K562 (cell line): ENCODE measurements around the gene HIP1R. TPM values are rescaled to one million over a fixed set of nuclear protein-coding genes. Genes with fewer than 3 reads are reported as not detected.

Source experiments
- ATAC-seq: fragments of 200-7000 bp; cut with Tn5 transposase; 3 replicates; pipeline ENCODE4 v1.9.1; 2020; ENCODE audit warnings: moderate library complexity
- BruUV-seq: library from RNA; stranded (reverse); fragments of 400-500 nt; replicated peaks from 2 replicates; lab custom pipeline; 2021; lab: Mats Ljungman, UMichigan
- CTCF ChIA-PET: fragments of 300-600 bp; formaldehyde crosslinking; extraction: SDS; loops from one replicate; lab custom pipeline; 2021; ENCODE audit warnings: low intra/inter-chr PET ratio; lab: Yijun Ruan, JAX
- POLR2A ChIA-PET: fragments of 300-600, 350-650 bp; sonication (Branson Sonifier 250); formaldehyde crosslinking; extraction: SDS; loops from one replicate; lab custom pipeline; 2021; ENCODE audit warnings: antibody characterized with exemption, inconsistent platforms; lab: Yijun Ruan, JAX
- DNase-seq, 4 experiments: peaks; one replicate each; pipeline versions ENCODE4 v3.0.0 to v3.0.0-alpha.2; 2011 to 2018; ENCODE audit warnings: low spot score in 3 of 4, mixed read lengths in 3 of 4; ENCODE audit errors: extremely low read depth in 1 of 4
- FAIRE-seq: peaks from 2 replicates; lab custom pipeline; 2011; peaks lifted over from hg19 to GRCh38; lab: Jason Lieb, UNC
- H2AFZ ChIP-seq: 2 replicates; pipeline ENCODE4 v1.6.0; 2011; ENCODE audit warnings: low read depth, low read length, control low read depth, inconsistent platforms
- H3K27ac ChIP-seq: fragments of 200-600 bp; 3 replicates; pipeline ENCODE4 v1.8.0; 2011; ENCODE audit warnings: low read depth, mild to moderate bottlenecking, control low read depth, inconsistent platforms, low read length, moderate library complexity, mixed read lengths; ENCODE audit errors: extremely low read depth
- H3K27me3 ChIP-seq, 2 experiments: fragments of 300-600 bp in 1 of 2; 2 replicates in 1 of 2; 3 replicates in 1 of 2; pipeline versions ENCODE4 v1.6.0 to v1.8.0; 2011; ENCODE audit warnings: inconsistent platforms in 2 of 2, low read length in 2 of 2, mild to moderate bottlenecking in 1 of 2, mixed read lengths in 1 of 2, moderate library complexity in 1 of 2; ENCODE audit not compliant: control insufficient read depth in 2 of 2, insufficient read depth in 2 of 2
- H3K36me3 ChIP-seq: fragments of 300-600 bp; 3 replicates; pipeline ENCODE4 v1.8.0; 2011; ENCODE audit warnings: mild to moderate bottlenecking, low read length, inconsistent platforms; ENCODE audit not compliant: control insufficient read depth, insufficient read depth
- H3K4me1 ChIP-seq, 2 experiments: fragments of 200-600 bp in 1 of 2; replicated peaks in 1 of 2; 2 replicates in 1 of 2; 3 replicates in 1 of 2; pipeline versions ENCODE4 v1.5.1 to v1.8.0; 2011; ENCODE audit warnings: inconsistent platforms in 2 of 2, low read length in 2 of 2, mild to moderate bottlenecking in 1 of 2, mixed read lengths in 1 of 2, moderate library complexity in 1 of 2; ENCODE audit not compliant: control insufficient read depth in 2 of 2, insufficient read depth in 2 of 2
- H3K4me2 ChIP-seq: 2 replicates; pipeline ENCODE4 v1.6.1; 2011; ENCODE audit warnings: low read length, control low read depth, inconsistent platforms, mixed read lengths; ENCODE audit not compliant: insufficient read depth
- H3K4me3 ChIP-seq: fragments of 200-600 bp; sonication (generic), shearing (Covaris generic); 2 replicates; pipeline ENCODE4 v1.5.1; 2016; ENCODE audit warnings: control low read depth, inconsistent platforms
- H3K79me2 ChIP-seq: fragments of 200-600 bp; 3 replicates; pipeline ENCODE4 v1.8.0; 2011; ENCODE audit warnings: low read length, inconsistent platforms; ENCODE audit not compliant: control insufficient read depth, insufficient read depth
- H3K9ac ChIP-seq, 2 experiments: 2 replicates each; pipeline versions ENCODE4 v1.6.0 to v1.6.1; 2011; ENCODE audit warnings: low read depth in 2 of 2, low read length in 2 of 2, control low read depth in 1 of 2, inconsistent platforms in 1 of 2, mild to moderate bottlenecking in 1 of 2, mixed read lengths in 1 of 2; ENCODE audit not compliant: insufficient read depth in 1 of 2
- H3K9me1 ChIP-seq: one replicate; pipeline ENCODE4 v1.6.0; 2011; ENCODE audit warnings: inconsistent platforms, mild to moderate bottlenecking, low read length, moderate library complexity; ENCODE audit not compliant: control insufficient read depth, insufficient read depth
- H3K9me3 ChIP-seq: replicated peaks from 2 replicates; pipeline ENCODE4 v1.5.1; 2011; ENCODE audit warnings: low read depth, low read length, inconsistent platforms; ENCODE audit not compliant: control insufficient read depth, insufficient read depth
- H4K20me1 ChIP-seq: replicated peaks from 2 replicates; pipeline ENCODE4 v1.6.1; 2011; ENCODE audit warnings: low read length, inconsistent platforms, mixed read lengths; ENCODE audit not compliant: control insufficient read depth, insufficient read depth
- ATF6 ChIP-seq: sonication (generic); formaldehyde crosslinking; IDR thresholded peaks from 2 replicates; pipeline ENCODE4 v1.4.0; 2020; ENCODE audit warnings: mild to moderate bottlenecking, missing genetic modification reagents
- BCOR ChIP-seq: fragments of 450-650 bp; IDR thresholded peaks from 2 replicates; pipeline ENCODE4 v1.6.1; 2016
- ELF2 ChIP-seq: fragments of 250-450 bp; sonication (Bioruptor Pico); IDR thresholded peaks from 2 replicates; pipeline ENCODE4 v1.5.0; 2021; ENCODE audit warnings: mild to moderate bottlenecking
- FOXJ3 ChIP-seq: sonication (generic); formaldehyde crosslinking; IDR thresholded peaks from 2 replicates; pipeline ENCODE4 v1.4.0; 2020; ENCODE audit warnings: mild to moderate bottlenecking, missing genetic modification reagents
- GATAD2A ChIP-seq: fragments of 450-650 bp; IDR thresholded peaks from 2 replicates; pipeline ENCODE4 v1.6.1; 2017
- GTF3C2 ChIP-seq: IDR thresholded peaks from 3 replicates; pipeline ENCODE4 v1.6.1; 2011; ENCODE audit warnings: borderline replicate concordance, mild to moderate bottlenecking, moderate library complexity; ENCODE audit not compliant: insufficient read length; ENCODE audit errors: extremely low read depth
- HDGF ChIP-seq: fragments of 450-650 bp; IDR thresholded peaks from 2 replicates; pipeline ENCODE4 v1.6.1; 2016
- KLF16 ChIP-seq: IDR thresholded peaks from 2 replicates; pipeline ENCODE4 v1.6.1; 2016; ENCODE audit warnings: antibody characterized with exemption
- KLF6 ChIP-seq: fragments of 250-450 bp; sonication (Bioruptor Pico); IDR thresholded peaks from 2 replicates; pipeline ENCODE4 v1.4.0; 2020; ENCODE audit warnings: mild to moderate bottlenecking, moderate library complexity, borderline replicate concordance
- PHB2 ChIP-seq: fragments of 450-650 bp; IDR thresholded peaks from 2 replicates; pipeline ENCODE4 v1.6.1; 2017; ENCODE audit warnings: low read depth
- PREB ChIP-seq: sonication (generic); formaldehyde crosslinking; IDR thresholded peaks from 2 replicates; pipeline ENCODE4 v1.8.1; 2023; ENCODE audit warnings: mild to moderate bottlenecking, missing genetic modification reagents
- RBM15 ChIP-seq: fragments of 200-400 bp; formaldehyde crosslinking; IDR thresholded peaks from 2 replicates; pipeline ENCODE4 v1.6.1; 2018; ENCODE audit warnings: mild to moderate bottlenecking, low read length, moderate library complexity; ENCODE audit not compliant: insufficient read depth
- TEAD1 ChIP-seq, 2 experiments: fragments of 450-650 bp in 1 of 2; sonication (generic) in 1 of 2; formaldehyde crosslinking; IDR thresholded peaks; 2 replicates each; pipeline versions ENCODE4 v1.4.0 to v1.8.0; 2020 to 2022; ENCODE audit warnings: mild to moderate bottlenecking in 2 of 2, missing genetic modification reagents in 1 of 2
- ZBTB7A ChIP-seq: IDR thresholded peaks from 2 replicates; pipeline ENCODE4 v1.6.1; 2011; ENCODE audit warnings: low read depth, mild to moderate bottlenecking, low read length, moderate library complexity, borderline replicate concordance; ENCODE audit not compliant: control insufficient read depth
- ZNF133 ChIP-seq: fragments of 250-450 bp; sonication (Bioruptor Pico); IDR thresholded peaks from 2 replicates; pipeline ENCODE4 v1.4.0; 2020; ENCODE audit warnings: mild to moderate bottlenecking
- ZNF778 ChIP-seq: fragments of 450-650 bp; formaldehyde crosslinking; IDR thresholded peaks from 2 replicates; pipeline ENCODE4 v1.4.0; 2020; ENCODE audit warnings: mild to moderate bottlenecking, moderate library complexity
- WGBS: fragments of 100-300 bp; shearing (Covaris generic); methylation state at CpG from one replicate; pipeline ENCODE4 v1.1.6; 2016; ENCODE audit warnings: low coverage, mixed read lengths; ENCODE audit not compliant: insufficient coverage; ENCODE audit errors: missing lambda C conversion rate; 5-methylcytosine and 5-hydroxymethylcytosine counted together
- in situ Hi-C: fragments of 300-500 bp; cut with MboI; formaldehyde crosslinking; loops from 4 replicates; pipeline ENCODE4 v1.15.0; 2018; ENCODE audit warnings: inconsistent platforms, mixed read lengths
- intact Hi-C: fragments of 100-400 bp; cut with micrococcal nuclease; formaldehyde crosslinking; loops from 2 replicates; pipeline ENCODE4 v1.14.2; 2022
- polyA plus RNA-seq, 8 experiments: library from polyadenylated mRNA; depleted of rRNA in 4 of 8; stranded (reverse) in 5 of 8; unstranded in 3 of 8; fragments of >200 nt; fragmentation: Nextera tagmentation in 2 of 8; fragmentation: Illumina TruSeq in 1 of 8; extraction: Ambion mirVana in 2 of 8; extraction: Trizol in 1 of 8; gene quantifications; 2 replicates each; pipeline versions ENCODE4 v1.2.1 to v1.2.3, GENCODE V29; 2011 to 2014; ENCODE audit warnings: inconsistent platforms in 1 of 8, missing spikeins in 1 of 8
- total RNA-seq, 7 experiments: library from RNA; depleted of rRNA in 6 of 7; stranded (reverse); fragments of >200 nt in 6 of 7; fragmentation: Illumina TruSeq in 2 of 7; extraction: Trizol in 2 of 7; gene quantifications; 2 replicates each; pipeline versions ENCODE4 v1.2.1 to v1.2.3, GENCODE V29; 2011 to 2021; ENCODE audit warnings: low replicate concordance in 1 of 7

The HIP1R gene
- total and polyA plus RNA-seq, 9 of the 15 experiments (the other 6 are each of a cell fraction or from before 2014, with no cell fraction given): 0.15 to 31.0 (median 14.2) TPM

GRCh38 chr12:122895320-122895703, 60.1 kb downstream of the HIP1R start:
- peak overlapping the region; percentile 92 for H3K27ac ChIP-seq
- FAIRE-seq (no peak), DNase-seq (peak in 2 of 4 experiments; percentile 25 to 41), ATAC-seq (peak; percentile 54)
- H3K9ac ChIP-seq: peak overlapping the region; percentile 95 to 96
- H3K4me2 ChIP-seq: peak overlapping the region; percentile 92
- CTCF ChIA-PET: no interaction called here
- WGBS: 0% methylated on average over 7 of the region's 9 CpGs
- peaks cover 56% of the 10 kb centered on the region for H3K79me2 ChIP-seq
- POLR2A ChIA-PET: interaction anchor here (1.8 kb wide), 1 partner anchor 9 kb away, joined by 6 read pairs; no protein-coding TSS in a partner anchor
- peaks cover 18% of the 10 kb centered on the region; the same call in 2 of the 3 replicates for H3K36me3 ChIP-seq
- in situ Hi-C loops: no loop called here
- intact Hi-C loops: no loop called here
- H3K4me1 ChIP-seq: peaks cover 16 to 44% of the 10 kb centered on the region in 2 experiments
- no peaks in the 10 kb centered on the region for H3K9me1 ChIP-seq
- H2AFZ ChIP-seq: peak overlapping the region; percentile 80
- no peaks in the 10 kb centered on the region for H3K9me3 ChIP-seq
- BruUV-seq: no TSS peak
- H3K4me3 ChIP-seq: peak overlapping the region; percentile 86
- peaks cover 19% of the 10 kb centered on the region; the same call in 1 of the 2 replicates for H4K20me1 ChIP-seq
- no peaks in the 10 kb centered on the region for H3K27me3 ChIP-seq
- TF ChIP-seq ZNF133: no peak
- TF ChIP-seq PREB (CRISPR knock-in tag): no peak
- no peak for TF ChIP-seq TEAD1 (CRISPR knock-in tag; IDR thresholded peaks at IDR 0.05)
- no peak for TF ChIP-seq KLF6 (CRISPR knock-in tag)
- no peak for TF ChIP-seq FOXJ3 (CRISPR knock-in tag)
- 0 out of 2 replicates have a peak, but pooled peaks have one; percentile 3 for TF ChIP-seq BCOR
- TF ChIP-seq ELF2 (CRISPR knock-in tag): no peak
- TF ChIP-seq ATF6: peak; percentile 12
- no peak for TF ChIP-seq KLF16
- no peak for TF ChIP-seq RBM15
- TF ChIP-seq PHB2: 0 out of 2 replicates have a peak, but pooled peaks have one; percentile 8
- peak; percentile 40; the same call in 1 of the 2 replicates for TF ChIP-seq GATAD2A
- 0 out of 2 replicates have a peak, but pooled peaks have one; percentile 64 for TF ChIP-seq HDGF
- no peak for TF ChIP-seq ZNF778 (CRISPR knock-in tag)
- 0 out of 2 replicates have a peak, but pooled peaks have one; percentile 7 for TF ChIP-seq ZBTB7A
- TF ChIP-seq GTF3C2: no peak
